ENCODE data around the gene CTTNBP2NL.
"Not testable (repeated sequence)": the region's sequence is repeated elsewhere in the genome, so short reads cannot be mapped to it uniquely, and the experiment has no call there.

The CTTNBP2NL gene

DNA sequence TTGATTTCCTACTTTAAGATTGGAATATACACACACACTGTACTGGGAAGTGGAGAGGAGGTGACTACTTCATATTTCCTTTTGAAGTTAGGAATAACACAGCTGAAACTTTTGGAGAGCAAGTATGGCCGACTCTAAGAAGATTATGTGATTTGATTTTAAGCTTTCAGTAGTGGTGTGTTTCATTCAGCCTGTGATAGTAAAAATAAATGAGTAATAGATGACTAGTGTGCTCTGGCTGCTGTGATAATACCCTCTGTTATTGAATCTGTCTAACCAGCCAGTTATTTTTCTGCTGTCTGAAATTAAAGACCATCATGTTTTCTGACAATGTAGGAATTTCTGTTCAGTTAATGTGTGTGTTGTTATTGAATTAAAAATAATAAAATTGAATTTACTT is 48.3 kb downstream of the CTTNBP2NL start:
- no peaks in the 10 kb centered on the region for H3K9me3 ChIP-seq (ENCODE audit: control insufficient read depth, low read length)
- H3K4me3 ChIP-seq (ENCODE audit: insufficient read depth, low read depth, low read length): no peak overlapping the region
- H3K36me3 ChIP-seq (ENCODE audit: control insufficient read depth, insufficient read depth, low read length): no peaks in the 10 kb centered on the region
- no peak overlapping the region for H3K27ac ChIP-seq (ENCODE audit: insufficient read depth, low read depth, low read length, poor library complexity, severe bottlenecking)
- no peaks in the 10 kb centered on the region for H3K4me1 ChIP-seq (ENCODE audit: control insufficient read depth, insufficient read depth, low read length)
- no peaks in the 10 kb centered on the region for H3K27me3 ChIP-seq (ENCODE audit: control insufficient read depth, insufficient read depth, low read length, poor library complexity, severe bottlenecking)
- WGBS, 2 experiments: 92 to 95% methylated on average over 1 of the region's 1 CpG

DNA sequence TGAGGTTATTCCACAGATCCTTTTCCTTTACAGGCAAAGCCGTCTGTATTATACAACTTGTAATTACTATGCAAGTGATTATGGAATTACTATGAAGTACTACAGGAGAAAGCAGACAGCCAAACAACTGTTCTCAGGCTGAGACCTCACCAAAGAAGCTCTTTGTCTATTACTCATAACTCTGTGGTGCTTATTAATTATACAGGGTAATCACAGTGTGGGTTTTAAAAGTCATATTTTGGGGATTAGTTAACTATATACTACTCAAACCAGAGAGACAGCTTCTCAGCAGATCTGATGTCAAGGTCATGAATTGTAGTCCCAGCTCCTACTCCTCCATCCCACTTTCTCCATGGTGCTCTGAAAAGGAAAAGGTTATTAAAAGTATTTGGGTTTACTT is 49.6 kb downstream of the CTTNBP2NL start:
- Histone ChIP-seq H3K4me3 (ENCODE audit: insufficient read depth, low read depth, low read length) (no peak overlapping the region), H3K27ac (ENCODE audit: insufficient read depth, low read depth, low read length, poor library complexity, severe bottlenecking) (no peak overlapping the region), H3K4me1 (ENCODE audit: control insufficient read depth, insufficient read depth, low read length) (no peaks in the 10 kb centered on the region), H3K9me3 (ENCODE audit: control insufficient read depth, low read length) (no peaks in the 10 kb centered on the region), H3K27me3 (ENCODE audit: control insufficient read depth, insufficient read depth, low read length, poor library complexity, severe bottlenecking) (no peaks in the 10 kb centered on the region), H3K36me3 (ENCODE audit: control insufficient read depth, insufficient read depth, low read length) (no peaks in the 10 kb centered on the region)
- WGBS, 2 experiments: 100% methylated on average over 1 of the region's 1 CpG; no CpG with 5 or more reads in 1 of the 2 experiments

DNA sequence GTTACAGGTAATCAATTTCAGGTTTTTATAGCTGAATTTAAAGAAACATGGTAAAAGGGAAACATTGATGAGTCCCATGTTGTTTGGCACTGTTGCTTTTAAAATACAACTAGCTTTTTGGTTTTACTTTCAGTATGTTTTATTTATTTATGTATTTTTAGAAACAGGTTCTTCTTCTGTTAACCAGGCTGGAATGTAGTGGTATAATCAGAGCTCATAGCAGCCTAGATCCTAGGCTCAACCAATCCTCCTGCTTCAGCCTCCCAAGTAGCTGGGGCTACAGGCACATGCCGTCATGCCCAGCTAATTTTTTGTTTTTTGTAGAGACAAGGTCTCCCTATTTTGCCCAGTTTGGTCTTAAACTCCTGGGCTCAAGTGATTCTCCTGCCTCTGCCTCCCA is 50.4 kb downstream of the CTTNBP2NL start:
- no peaks in the 10 kb centered on the region for H3K4me1 ChIP-seq (ENCODE audit: control insufficient read depth, insufficient read depth, low read length)
- no peaks in the 10 kb centered on the region for H3K9me3 ChIP-seq (ENCODE audit: control insufficient read depth, low read length)
- no peaks in the 10 kb centered on the region for H3K36me3 ChIP-seq (ENCODE audit: control insufficient read depth, insufficient read depth, low read length)
- WGBS, 2 experiments: 93% methylated on average over 1 of the region's 1 CpG
- no peak overlapping the region for H3K27ac ChIP-seq (ENCODE audit: insufficient read depth, low read depth, low read length, poor library complexity, severe bottlenecking)
- no peak overlapping the region for H3K4me3 ChIP-seq (ENCODE audit: insufficient read depth, low read depth, low read length)
- no peaks in the 10 kb centered on the region for H3K27me3 ChIP-seq (ENCODE audit: control insufficient read depth, insufficient read depth, low read length, poor library complexity, severe bottlenecking)

DNA sequence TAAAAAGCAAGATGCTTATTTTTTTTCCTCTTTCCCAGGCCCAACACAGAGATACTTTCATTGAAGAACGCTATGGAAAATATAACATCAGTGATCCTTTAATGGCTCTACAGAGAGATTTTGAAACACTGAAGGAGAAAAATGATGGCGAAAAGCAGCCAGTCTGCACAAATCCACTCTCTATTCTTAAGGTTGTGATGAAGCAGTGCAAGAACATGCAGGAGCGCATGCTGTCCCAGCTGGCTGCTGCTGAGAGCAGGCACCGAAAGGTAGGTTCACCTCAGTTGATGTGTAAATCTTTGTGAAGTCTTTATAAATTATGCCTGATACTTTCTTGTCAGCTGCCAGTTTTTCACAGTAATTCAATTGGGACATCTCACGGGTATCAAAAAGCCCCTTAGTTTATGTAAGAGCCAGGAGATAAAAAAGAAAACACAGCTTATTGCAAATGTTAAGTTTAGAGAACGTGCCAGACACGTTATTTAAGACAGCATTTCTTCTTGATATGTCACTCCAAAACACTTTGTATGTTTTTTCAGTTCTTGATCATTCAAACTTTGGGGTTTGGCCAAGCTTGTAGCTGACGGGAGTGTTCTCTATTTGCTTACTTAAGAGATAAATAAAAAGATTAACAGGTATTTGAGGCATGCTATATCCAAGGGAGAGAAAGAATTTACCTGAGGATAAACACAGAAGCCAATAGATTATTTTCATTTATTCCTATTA is 53.1 kb downstream of the CTTNBP2NL start:
- WGBS, 2 experiments: 94 to 97% methylated on average over 6 to 7 of the region's 8 CpGs
- no peaks in the 10 kb centered on the region for H3K4me1 ChIP-seq (ENCODE audit: control insufficient read depth, insufficient read depth, low read length)
- H3K4me3 ChIP-seq (ENCODE audit: insufficient read depth, low read depth, low read length): no peak overlapping the region
- H3K27me3 ChIP-seq (ENCODE audit: control insufficient read depth, insufficient read depth, low read length, poor library complexity, severe bottlenecking): no peaks in the 10 kb centered on the region
- no peak overlapping the region for H3K27ac ChIP-seq (ENCODE audit: insufficient read depth, low read depth, low read length, poor library complexity, severe bottlenecking)
- no peaks in the 10 kb centered on the region for H3K36me3 ChIP-seq (ENCODE audit: control insufficient read depth, insufficient read depth, low read length)
- H3K9me3 ChIP-seq (ENCODE audit: control insufficient read depth, low read length): no peaks in the 10 kb centered on the region

DNA sequence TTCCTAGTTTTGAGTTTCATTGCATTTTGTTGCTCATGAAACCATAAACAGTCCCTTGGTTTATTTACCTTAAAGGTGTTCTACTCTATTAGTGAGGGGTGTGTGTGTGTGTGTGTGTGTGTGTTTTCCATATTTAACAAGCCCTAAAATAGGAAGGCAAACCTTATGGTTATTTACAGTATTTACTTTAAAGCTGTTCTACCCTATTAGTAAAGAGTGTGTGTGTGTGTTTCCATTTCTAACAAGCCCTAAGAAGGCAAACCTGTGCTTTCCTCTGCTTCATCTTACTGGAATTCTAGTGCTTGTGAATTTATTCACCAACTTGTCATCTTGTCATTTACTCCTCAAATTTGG is 53.6 kb downstream of the CTTNBP2NL start:
- Histone ChIP-seq H3K36me3 (ENCODE audit: control insufficient read depth, insufficient read depth, low read length) (no peaks in the 10 kb centered on the region), H3K9me3 (ENCODE audit: control insufficient read depth, low read length) (no peaks in the 10 kb centered on the region), H3K27me3 (ENCODE audit: control insufficient read depth, insufficient read depth, low read length, poor library complexity, severe bottlenecking) (no peaks in the 10 kb centered on the region), H3K4me3 (ENCODE audit: insufficient read depth, low read depth, low read length) (no peak overlapping the region), H3K4me1 (ENCODE audit: control insufficient read depth, insufficient read depth, low read length) (no peaks in the 10 kb centered on the region), H3K27ac (ENCODE audit: insufficient read depth, low read depth, low read length, poor library complexity, severe bottlenecking) (no peak overlapping the region)

DNA sequence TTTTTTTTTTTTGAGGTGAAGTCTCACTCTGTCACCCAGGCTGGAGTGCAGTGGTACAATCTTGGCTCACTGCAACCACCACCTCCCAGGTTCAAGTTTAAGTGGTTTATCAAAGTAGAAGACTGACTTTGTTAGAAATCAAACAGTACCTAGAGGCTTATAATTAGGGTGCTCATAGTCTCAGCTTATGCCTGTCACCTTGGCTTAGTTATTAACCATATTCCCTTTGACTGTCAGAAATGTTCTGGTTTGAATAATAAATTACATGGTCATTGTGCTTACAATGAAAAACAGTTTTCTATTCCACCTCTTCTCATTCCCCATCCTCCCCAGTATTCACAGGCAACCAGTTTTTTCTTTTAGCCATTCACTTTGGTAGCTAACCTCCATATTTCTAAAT is 54.8 kb downstream of the CTTNBP2NL start:
- H3K4me3 ChIP-seq (ENCODE audit: insufficient read depth, low read depth, low read length): no peak overlapping the region
- no peaks in the 10 kb centered on the region for H3K36me3 ChIP-seq (ENCODE audit: control insufficient read depth, insufficient read depth, low read length)
- no peaks in the 10 kb centered on the region for H3K4me1 ChIP-seq (ENCODE audit: control insufficient read depth, insufficient read depth, low read length)
- no peaks in the 10 kb centered on the region for H3K9me3 ChIP-seq (ENCODE audit: control insufficient read depth, low read length)
- H3K27me3 ChIP-seq (ENCODE audit: control insufficient read depth, insufficient read depth, low read length, poor library complexity, severe bottlenecking): no peaks in the 10 kb centered on the region
- no peak overlapping the region for H3K27ac ChIP-seq (ENCODE audit: insufficient read depth, low read depth, low read length, poor library complexity, severe bottlenecking)

DNA sequence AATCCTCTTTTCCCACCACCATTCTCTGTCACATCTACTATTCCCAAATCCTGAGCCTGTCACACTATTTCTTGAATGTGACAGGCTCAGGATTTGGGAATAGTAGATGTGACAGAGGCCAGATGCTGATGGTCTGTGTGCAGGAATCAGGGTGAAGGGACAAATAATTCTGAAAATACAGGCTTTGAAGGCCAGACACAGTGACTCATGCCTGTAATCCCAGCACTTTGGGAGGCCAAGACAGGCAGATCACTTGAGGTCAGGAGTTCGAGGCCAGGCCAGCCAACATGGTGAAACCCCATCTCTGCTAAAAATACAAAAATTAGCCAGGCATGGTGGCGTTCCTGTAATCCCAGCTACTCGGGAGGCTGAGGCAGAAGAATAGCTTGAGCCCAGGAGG is 55.3 kb downstream of the CTTNBP2NL start:
- H3K9me3 ChIP-seq (ENCODE audit: control insufficient read depth, low read length); H3K27me3 ChIP-seq (ENCODE audit: control insufficient read depth, insufficient read depth, low read length, poor library complexity, severe bottlenecking); H3K4me1 ChIP-seq (ENCODE audit: control insufficient read depth, insufficient read depth, low read length); H3K4me3 ChIP-seq (ENCODE audit: insufficient read depth, low read depth, low read length); H3K27ac ChIP-seq (ENCODE audit: insufficient read depth, low read depth, low read length, poor library complexity, severe bottlenecking); H3K36me3 ChIP-seq (ENCODE audit: control insufficient read depth, insufficient read depth, low read length): not testable (repeated sequence)
- 92 to 100% methylated on average over 3 of the region's 3 CpGs for WGBS, 2 experiments

DNA sequence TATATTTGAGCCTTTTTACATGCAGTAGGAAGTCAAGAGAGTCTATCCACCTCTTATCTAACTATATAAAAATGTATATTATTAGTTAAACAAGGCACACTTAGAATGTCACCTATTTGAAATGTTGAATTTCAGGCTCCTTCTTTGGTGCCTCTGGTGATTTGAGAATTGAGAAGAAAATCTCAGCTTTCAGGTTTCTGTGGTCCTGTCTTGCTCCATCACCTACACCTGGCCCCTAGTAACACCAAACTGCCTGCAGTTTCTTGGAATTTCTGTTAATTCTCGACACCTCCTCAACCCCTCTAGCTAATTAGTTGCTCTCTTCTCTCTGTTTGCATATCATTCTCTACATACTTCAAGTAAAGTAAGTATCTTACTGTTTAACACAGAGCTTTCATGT is 57.9 kb downstream of the CTTNBP2NL start:
- Histone ChIP-seq H3K9me3 (ENCODE audit: control insufficient read depth, low read length) (no peaks in the 10 kb centered on the region), H3K4me3 (ENCODE audit: insufficient read depth, low read depth, low read length) (no peak overlapping the region), H3K27me3 (ENCODE audit: control insufficient read depth, insufficient read depth, low read length, poor library complexity, severe bottlenecking) (no peaks in the 10 kb centered on the region), H3K27ac (ENCODE audit: insufficient read depth, low read depth, low read length, poor library complexity, severe bottlenecking) (no peak overlapping the region), H3K36me3 (ENCODE audit: control insufficient read depth, insufficient read depth, low read length) (peaks cover 21% of the 10 kb centered on the region), H3K4me1 (ENCODE audit: control insufficient read depth, insufficient read depth, low read length) (no peaks in the 10 kb centered on the region)
- 79 to 95% methylated on average over 1 of the region's 1 CpG for WGBS, 2 experiments

DNA sequence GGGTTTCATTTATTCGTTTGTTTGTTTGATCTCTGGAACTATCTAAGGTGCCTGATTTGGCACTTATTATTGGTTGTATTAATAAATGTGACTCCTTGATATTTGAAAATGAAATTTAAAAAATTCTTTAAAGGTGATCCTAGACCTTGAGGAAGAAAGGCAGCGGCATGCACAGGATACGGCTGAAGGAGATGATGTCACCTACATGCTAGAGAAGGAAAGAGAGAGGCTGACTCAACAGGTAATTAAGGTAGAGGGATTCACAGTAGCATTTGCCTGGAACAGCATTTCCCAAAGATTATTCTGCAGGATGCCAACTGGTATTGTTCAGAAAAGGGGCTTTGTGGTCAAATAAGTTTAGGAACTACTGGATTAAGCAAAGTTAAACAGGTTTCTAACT is 58.3 kb downstream of the CTTNBP2NL start:
- Histone ChIP-seq H3K36me3 (ENCODE audit: control insufficient read depth, insufficient read depth, low read length) (peaks cover 23% of the 10 kb centered on the region), H3K27me3 (ENCODE audit: control insufficient read depth, insufficient read depth, low read length, poor library complexity, severe bottlenecking) (no peaks in the 10 kb centered on the region)
- 95 to 97% methylated on average over 3 of the region's 3 CpGs for WGBS, 2 experiments

DNA sequence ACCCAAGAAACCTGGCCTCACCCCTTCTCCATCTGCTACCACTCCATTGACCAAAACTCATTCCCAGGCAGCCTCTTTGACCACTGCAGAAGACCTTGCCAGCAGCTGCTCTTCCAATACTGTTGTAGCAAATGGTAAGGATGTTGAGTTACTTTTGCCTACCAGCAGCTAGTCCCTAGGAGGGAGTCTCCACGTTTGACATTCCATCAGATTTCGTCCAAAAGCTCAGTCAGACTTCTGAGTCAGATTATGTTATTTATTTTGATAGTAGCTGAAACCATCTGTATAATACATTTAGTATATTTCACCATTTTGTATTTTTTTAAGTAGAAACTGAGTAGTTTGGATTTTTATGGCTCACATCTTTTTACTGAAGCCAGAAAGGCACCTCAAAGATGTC is 61.2 kb downstream of the CTTNBP2NL start:
- WGBS, 2 experiments: 87 to 100% methylated on average over 1 to 2 of the region's 2 CpGs
- no peaks in the 10 kb centered on the region for H3K27me3 ChIP-seq (ENCODE audit: control insufficient read depth, insufficient read depth, low read length, poor library complexity, severe bottlenecking)
- H3K27ac ChIP-seq (ENCODE audit: insufficient read depth, low read depth, low read length, poor library complexity, severe bottlenecking): no peak overlapping the region
- peaks cover 23% of the 10 kb centered on the region for H3K36me3 ChIP-seq (ENCODE audit: control insufficient read depth, insufficient read depth, low read length)
- no peaks in the 10 kb centered on the region for H3K4me1 ChIP-seq (ENCODE audit: control insufficient read depth, insufficient read depth, low read length)
- H3K4me3 ChIP-seq (ENCODE audit: insufficient read depth, low read depth, low read length): no peak overlapping the region
- H3K9me3 ChIP-seq (ENCODE audit: control insufficient read depth, low read length): no peaks in the 10 kb centered on the region

More for the DNA sequence above, 58.3 kb downstream of the CTTNBP2NL start:
- Histone ChIP-seq H3K4me3 (ENCODE audit: insufficient read depth, low read depth, low read length) (no peak overlapping the region), H3K4me1 (ENCODE audit: control insufficient read depth, insufficient read depth, low read length) (no peaks in the 10 kb centered on the region), H3K9me3 (ENCODE audit: control insufficient read depth, low read length) (no peaks in the 10 kb centered on the region), H3K27ac (ENCODE audit: insufficient read depth, low read depth, low read length, poor library complexity, severe bottlenecking) (no peak overlapping the region)

DNA sequence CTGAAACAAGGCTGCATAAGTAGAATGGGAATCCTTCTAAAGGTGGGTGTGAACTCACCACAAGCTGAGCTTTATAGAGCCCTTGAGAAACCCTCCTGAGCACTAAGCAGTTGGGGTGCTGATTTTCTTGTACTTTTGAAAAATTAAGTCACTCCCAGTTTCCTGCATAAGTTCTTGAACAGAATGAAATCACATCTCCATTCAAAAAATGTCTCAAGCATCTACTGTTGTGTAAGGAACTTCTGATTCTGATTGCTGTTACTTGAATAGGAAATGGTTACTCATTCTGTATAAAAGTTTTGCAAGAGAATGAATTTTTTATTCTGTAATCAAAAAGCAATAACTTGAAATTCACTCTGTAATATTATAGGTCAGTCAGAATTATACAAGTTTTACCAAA is 61.9 kb downstream of the CTTNBP2NL start:
- H3K4me1 ChIP-seq (ENCODE audit: control insufficient read depth, insufficient read depth, low read length): no peaks in the 10 kb centered on the region
- no peaks in the 10 kb centered on the region for H3K9me3 ChIP-seq (ENCODE audit: control insufficient read depth, low read length)
- H3K27me3 ChIP-seq (ENCODE audit: control insufficient read depth, insufficient read depth, low read length, poor library complexity, severe bottlenecking): no peaks in the 10 kb centered on the region
- H3K27ac ChIP-seq (ENCODE audit: insufficient read depth, low read depth, low read length, poor library complexity, severe bottlenecking): no peak overlapping the region
- H3K4me3 ChIP-seq (ENCODE audit: insufficient read depth, low read depth, low read length): no peak overlapping the region
- H3K36me3 ChIP-seq (ENCODE audit: control insufficient read depth, insufficient read depth, low read length): peaks cover 23% of the 10 kb centered on the region

Data from ectodermal cell (in vitro differentiated cells).